IMR-90 (cell line): ENCODE results near the gene FAM131B.

Experiments
- BHLHE40 ChIP-seq: fragments of 150-350 bp; IDR thresholded peaks from 2 replicates; pipeline ENCODE4 v1.6.1; 2016; ENCODE audit warnings: mild to moderate bottlenecking, low read depth, low read length
- CEBPB ChIP-seq: IDR thresholded peaks from 2 replicates; pipeline ENCODE4 v1.6.1; 2012; ENCODE audit warnings: low read depth, low read length, improper control_type of control experiment
- CHD1 ChIP-seq: IDR thresholded peaks from 2 replicates; pipeline ENCODE4 v1.6.1; 2012; ENCODE audit warnings: low read depth, low read length, improper control_type of control experiment
- FOS ChIP-seq: fragments of 150-350 bp; IDR thresholded peaks from 2 replicates; pipeline ENCODE4 v1.6.1; 2016; ENCODE audit warnings: low read depth, low read length
- MAFK ChIP-seq: IDR thresholded peaks from 2 replicates; pipeline ENCODE4 v1.6.1; 2012; ENCODE audit warnings: low read depth, low read length, improper control_type of control experiment
- POLR2A ChIP-seq: IDR thresholded peaks from 2 replicates; pipeline ENCODE4 v1.6.1; 2012; ENCODE audit warnings: mild to moderate bottlenecking, low read depth, low read length
- RAD21 ChIP-seq: IDR thresholded peaks from 2 replicates; pipeline ENCODE4 v1.6.1; 2012; ENCODE audit warnings: low read length, improper control_type of control experiment
- RCOR1 ChIP-seq: IDR thresholded peaks from 2 replicates; pipeline ENCODE4 v1.6.1; 2012; ENCODE audit warnings: mild to moderate bottlenecking, low read length, improper control_type of control experiment; ENCODE audit not compliant: insufficient replicate concordance
- RFX5 ChIP-seq: IDR thresholded peaks from 2 replicates; pipeline ENCODE4 v1.8.0; 2012; ENCODE audit warnings: low read depth, mild to moderate bottlenecking, low read length, moderate library complexity
- SMC3 ChIP-seq: fragments of 150-350 bp; IDR thresholded peaks from 2 replicates; pipeline ENCODE4 v1.6.1; 2016; ENCODE audit warnings: low read depth, mild to moderate bottlenecking, antibody characterized with exemption, low read length, moderate library complexity
- TF ChIP-seq, protein P1 (sequence below): conservative IDR thresholded peaks from 2 replicates; pipeline ENCODE4 v1.5.1; 2012; ENCODE audit warnings: mild to moderate bottlenecking, low read depth, low read length, improper control_type of control experiment
- TF ChIP-seq, protein P2 (sequence below): fragments of 150-350 bp; IDR thresholded peaks from 2 replicates; pipeline ENCODE4 v1.6.1; 2017; ENCODE audit warnings: mild to moderate bottlenecking, antibody characterized with exemption, low read length, low read depth

DNA sequence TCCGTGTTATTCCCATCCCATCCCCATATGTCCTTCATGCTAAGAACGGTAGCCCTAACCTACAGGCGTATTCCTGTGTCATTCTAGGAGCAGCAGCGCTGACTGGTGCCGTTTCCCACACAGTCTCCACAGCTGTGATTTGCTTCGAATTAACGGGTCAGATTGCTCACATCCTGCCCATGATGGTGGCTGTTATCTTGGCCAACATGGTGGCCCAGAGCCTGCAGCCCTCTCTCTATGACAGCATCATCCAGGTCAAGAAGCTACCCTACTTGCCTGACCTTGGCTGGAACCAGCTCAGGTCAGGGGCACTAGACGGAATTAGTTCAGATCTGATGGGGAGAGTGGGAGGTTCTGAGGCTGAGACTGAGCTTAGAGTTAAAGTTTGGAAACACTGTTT is 20.7 kb downstream of the FAM131B start:
- no peak for TF ChIP-seq POLR2A
- TF ChIP-seq, protein P1, sequence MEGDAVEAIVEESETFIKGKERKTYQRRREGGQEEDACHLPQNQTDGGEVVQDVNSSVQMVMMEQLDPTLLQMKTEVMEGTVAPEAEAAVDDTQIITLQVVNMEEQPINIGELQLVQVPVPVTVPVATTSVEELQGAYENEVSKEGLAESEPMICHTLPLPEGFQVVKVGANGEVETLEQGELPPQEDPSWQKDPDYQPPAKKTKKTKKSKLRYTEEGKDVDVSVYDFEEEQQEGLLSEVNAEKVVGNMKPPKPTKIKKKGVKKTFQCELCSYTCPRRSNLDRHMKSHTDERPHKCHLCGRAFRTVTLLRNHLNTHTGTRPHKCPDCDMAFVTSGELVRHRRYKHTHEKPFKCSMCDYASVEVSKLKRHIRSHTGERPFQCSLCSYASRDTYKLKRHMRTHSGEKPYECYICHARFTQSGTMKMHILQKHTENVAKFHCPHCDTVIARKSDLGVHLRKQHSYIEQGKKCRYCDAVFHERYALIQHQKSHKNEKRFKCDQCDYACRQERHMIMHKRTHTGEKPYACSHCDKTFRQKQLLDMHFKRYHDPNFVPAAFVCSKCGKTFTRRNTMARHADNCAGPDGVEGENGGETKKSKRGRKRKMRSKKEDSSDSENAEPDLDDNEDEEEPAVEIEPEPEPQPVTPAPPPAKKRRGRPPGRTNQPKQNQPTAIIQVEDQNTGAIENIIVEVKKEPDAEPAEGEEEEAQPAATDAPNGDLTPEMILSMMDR, result no peak
- TF ChIP-seq FOS, result no peak
- TF ChIP-seq BHLHE40, result no peak
- TF ChIP-seq RAD21, result no peak
- no peak for TF ChIP-seq CEBPB
- TF ChIP-seq, protein P2, sequence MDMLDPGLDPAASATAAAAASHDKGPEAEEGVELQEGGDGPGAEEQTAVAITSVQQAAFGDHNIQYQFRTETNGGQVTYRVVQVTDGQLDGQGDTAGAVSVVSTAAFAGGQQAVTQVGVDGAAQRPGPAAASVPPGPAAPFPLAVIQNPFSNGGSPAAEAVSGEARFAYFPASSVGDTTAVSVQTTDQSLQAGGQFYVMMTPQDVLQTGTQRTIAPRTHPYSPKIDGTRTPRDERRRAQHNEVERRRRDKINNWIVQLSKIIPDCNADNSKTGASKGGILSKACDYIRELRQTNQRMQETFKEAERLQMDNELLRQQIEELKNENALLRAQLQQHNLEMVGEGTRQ, result no peak
- no peak for TF ChIP-seq CHD1
- no peak for TF ChIP-seq RFX5
- TF ChIP-seq SMC3, result no peak
- TF ChIP-seq MAFK, result no peak
- TF ChIP-seq RCOR1, result no peak
